Stomach (tissue), 9 donors: ENCODE measurements around the gene PSMD4. TPM values are rescaled to one million over a fixed set of nuclear protein-coding genes. Genes with fewer than 3 reads are reported as not detected.

Experiments
- DNase-seq, 2 donors: peaks; one replicate each; pipeline versions ENCODE4 v3.0.0 to v3.0.0-alpha.2; 2013 to 2019
- H3K27ac ChIP-seq, 5 donors: fragments of 200-600 bp in 4 of 5; sonication (generic) in 4 of 5; one replicate each; pipeline ENCODE4 v1.5.1; 2013 to 2019; ENCODE audit warnings: mild to moderate bottlenecking in 1 of 5, moderate library complexity in 1 of 5
- H3K27me3 ChIP-seq, 3 donors: fragments of 200-600 bp; sonication (generic); one replicate each; pipeline ENCODE4 v1.5.1; 2017 to 2019; ENCODE audit warnings: mixed run types in 1 of 3
- H3K36me3 ChIP-seq, 4 donors: fragments of 200-600 bp; sonication (generic); 1 replicate in 3 of 4; 2 replicates in 1 of 4; pipeline ENCODE4 v1.5.1; 2016 to 2019
- H3K4me1 ChIP-seq, 4 donors: fragments of 200-600 bp; sonication (generic); one replicate each; pipeline ENCODE4 v1.5.1; 2016 to 2019
- H3K4me3 ChIP-seq, 4 donors: fragments of 200-600 bp; sonication (generic) in 3 of 4; one replicate each; pipeline ENCODE4 v1.5.1; 2016 to 2019; ENCODE audit warnings: mild to moderate bottlenecking in 1 of 4
- H3K9me3 ChIP-seq, 4 donors: fragments of 200-600 bp; sonication (generic); one replicate each; pipeline ENCODE4 v1.5.1; 2016 to 2019
- CTCF ChIP-seq, 7 experiments: fragments of 450-650 bp in 4 of 7; fragments of 200-600 bp in 3 of 7; sonication (generic) in 3 of 7; IDR thresholded peaks; one replicate each; pipeline ENCODE4 v1.5.1; 2016 to 2019; ENCODE audit warnings: antibody characterized with exemption in 7 of 7, control low read depth in 2 of 7, mild to moderate bottlenecking in 1 of 7
- EP300 ChIP-seq: sonication (generic); formaldehyde crosslinking; IDR thresholded peaks from one replicate; pipeline ENCODE4 v1.6.1; 2017; ENCODE audit warnings: antibody characterized with exemption
- POLR2A ChIP-seq, 4 donors: fragments of 450-650 bp; IDR thresholded peaks; one replicate each; pipeline ENCODE4 v1.6.1; 2016; ENCODE audit warnings: antibody characterized with exemption in 4 of 4, control low read depth in 2 of 4, mild to moderate bottlenecking in 1 of 4, moderate library complexity in 1 of 4
- POLR2AphosphoS5 ChIP-seq, 3 donors: sonication (generic); formaldehyde crosslinking; IDR thresholded peaks; one replicate each; pipeline ENCODE4 v1.6.1; 2016; ENCODE audit warnings: antibody characterized with exemption in 3 of 3
- WGBS, 5 donors: extraction: QIAGEN DNeasy Blood & Tissue Kit in 3 of 5; methylation state at CpG; one replicate each; pipeline versions ENCODE4 v1.1.5 to v1.1.7; 2013 to 2018; 5-methylcytosine and 5-hydroxymethylcytosine counted together
- intact Hi-C: fragments of 100-400 bp; cut with DNase I; formaldehyde crosslinking; loops from one replicate; pipeline ENCODE4 v1.15.1; 2023; ENCODE audit warnings: low total_unique reads
- polyA plus RNA-seq, 3 donors: library from polyadenylated mRNA; stranded (reverse); fragments of 200-250 nt; gene quantifications; one replicate each; pipeline ENCODE4 v1.2.3, GENCODE V29; 2013
- total RNA-seq, 5 donors: library from RNA; depleted of rRNA; stranded (reverse); fragments of >200 nt; gene quantifications; one replicate each; pipeline versions ENCODE4 v1.1.0 to v1.2.3, GENCODE V29; 2014 to 2016
- donor health status: healthy with polysubstance abuse.
- donor health status: Bipolar disorder and iron deficiency.
- donor health status: healthy.

PSMD4 gene
- total and polyA plus RNA-seq, 8 donors = 81.3 to 234 (median 151) TPM

GRCh38 chr1:151235235-151235634 lies 19.3 kb upstream of the PSMD4 start:
- peaks cover 89 to 100% (median 100%) of the 10 kb centered on the region in 4 donors for H3K36me3 ChIP-seq
- DNase-seq = no peak
- intact Hi-C loops = no loop called here
- no peaks in the 10 kb centered on the region for H3K4me1 ChIP-seq
- no peak overlapping the region for H3K4me3 ChIP-seq
- H3K27ac ChIP-seq = no peak overlapping the region
- H3K27me3 ChIP-seq = no peaks in the 10 kb centered on the region
- TF ChIP-seq POLR2AphosphoS5 (IDR thresholded peaks at IDR 0.05) = no peak
- no peak for TF ChIP-seq EP300
- TF ChIP-seq CTCF (IDR thresholded peaks at IDR 0.05) = no peak
- TF ChIP-seq POLR2A (IDR thresholded peaks at IDR 0.05) = no peak
- 78 to 94% (median 82%) methylated on average over 6 of the region's 6 CpGs for WGBS, 5 donors
- no peaks in the 10 kb centered on the region for H3K9me3 ChIP-seq

- no peak for TF ChIP-seq POLR2AphosphoS5 (IDR thresholded peaks at IDR 0.05)
- TF ChIP-seq POLR2A (IDR thresholded peaks at IDR 0.05) = no peak
- TF ChIP-seq EP300 = no peak
- TF ChIP-seq CTCF (IDR thresholded peaks at IDR 0.05) = no peak
- Histone ChIP-seq H3K36me3 (peaks cover 81 to 100% (median 100%) of the 10 kb centered on the region in 4 donors), H3K27ac (no peak overlapping the region), H3K9me3 (no peaks in the 10 kb centered on the region), H3K27me3 (no peaks in the 10 kb centered on the region), H3K4me1 (no peaks in the 10 kb centered on the region), H3K4me3 (no peak overlapping the region)
- 77 to 94% (median 85%) methylated on average over 4 of the region's 4 CpGs for WGBS, 5 donors
- DNase-seq = no peak
- intact Hi-C loops = no loop called here
Observed at GRCh38 chr1:151237678-151238466, 16.7 kb upstream of the PSMD4 start.

GRCh38 chr1:151238467-151238739 lies 16.1 kb upstream of the PSMD4 start:
- Histone ChIP-seq H3K36me3 (peaks cover 82 to 100% (median 100%) of the 10 kb centered on the region in 4 donors), H3K9me3 (no peaks in the 10 kb centered on the region), H3K4me1 (no peaks in the 10 kb centered on the region), H3K27me3 (no peaks in the 10 kb centered on the region), H3K27ac (no peak overlapping the region), H3K4me3 (no peak overlapping the region)
- 56 to 70% (median 65%) methylated on average over 1 of the region's 1 CpG for WGBS, 5 donors
- DNase-seq = no peak
- intact Hi-C loops = no loop called here
- no peak for TF ChIP-seq EP300
- no peak for TF ChIP-seq POLR2A (IDR thresholded peaks at IDR 0.05)
- TF ChIP-seq POLR2AphosphoS5 (IDR thresholded peaks at IDR 0.05) = no peak
- no peak for TF ChIP-seq CTCF (IDR thresholded peaks at IDR 0.05)

- intact Hi-C loops = loop anchor here (10.0 kb wide), 1 partner anchor 68 kb away; the partner anchor contains the start of gene TMOD4
- no peak overlapping the region for H3K4me3 ChIP-seq
- no peaks in the 10 kb centered on the region for H3K9me3 ChIP-seq
- no peak for DNase-seq
- peaks cover 73 to 100% (median 100%) of the 10 kb centered on the region in 4 donors for H3K36me3 ChIP-seq
- H3K27me3 ChIP-seq = no peaks in the 10 kb centered on the region
- no peaks in the 10 kb centered on the region for H3K4me1 ChIP-seq
- WGBS, 5 donors = 76 to 92% (median 81%) methylated on average over 2 of the region's 2 CpGs
- H3K27ac ChIP-seq = no peak overlapping the region
- TF ChIP-seq POLR2AphosphoS5 (IDR thresholded peaks at IDR 0.05) (no peak), EP300 (no peak), CTCF (IDR thresholded peaks at IDR 0.05) (no peak), POLR2A (IDR thresholded peaks at IDR 0.05) (no peak)
Observed at GRCh38 chr1:151242442-151242841, 12.1 kb upstream of the PSMD4 start.
